ENCODE data around the gene CCDC127. TPM values are rescaled to one million over a fixed set of nuclear protein-coding genes. Genes with fewer than 3 reads are reported as not detected.

The CCDC127 gene
- total and polyA plus RNA-seq, 2 donors (not counting 3 experiments of a cell fraction or from before 2014, with no cell fraction given): 3.4 to 6.3 TPM

GRCh38 chr5:184471-184870, 33.5 kb downstream of the CCDC127 start:
- no peak overlapping the region for H3K27ac ChIP-seq (ENCODE audit: insufficient read depth, low read depth, low read length)
- no peaks in the 10 kb centered on the region for H3K79me2 ChIP-seq (ENCODE audit: control insufficient read depth, insufficient read depth, low read length)
- no peak overlapping the region for H3K4me3 ChIP-seq (replicated peaks in 1 of 3; ENCODE audit: insufficient read depth in 1 of 3, low read depth in 1 of 3, low read length in 3 of 3)
- no peaks in the 10 kb centered on the region for H3K9me1 ChIP-seq (replicated peaks; ENCODE audit: control insufficient read depth, extremely low read depth, insufficient read depth, low read length)
- H3K9ac ChIP-seq (replicated peaks; ENCODE audit: extremely low read depth, insufficient read depth, low read length): no peak overlapping the region
- no peaks in the 10 kb centered on the region for H3K36me3 ChIP-seq (ENCODE audit: control insufficient read depth in 2 of 2, extremely low read depth in 1 of 2, insufficient read depth in 2 of 2, low read length in 2 of 2)
- H3K9me3 ChIP-seq (replicated peaks; ENCODE audit: control insufficient read depth, insufficient read depth, low read length): no peaks in the 10 kb centered on the region
- H3K4me2 ChIP-seq (ENCODE audit: insufficient read depth, low read length): no peak overlapping the region
- DNase-seq (ENCODE audit: low read depth, low spot score): no peak
- H4K20me1 ChIP-seq (replicated peaks; ENCODE audit: control insufficient read depth, extremely low read depth, insufficient read depth, low read length): no peaks in the 10 kb centered on the region
- dilution Hi-C loops (cut with MboI; ENCODE audit: extremely low pct_ligation_motif_present, low sequenced_read_pairs): no loop called here
- no peaks in the 10 kb centered on the region for H3K4me1 ChIP-seq (ENCODE audit: control insufficient read depth, extremely low read depth, insufficient read depth, low read length)
- FAIRE-seq: no peak
- BruUV-seq (replicated peaks): no TSS peak
- ChIA-PET POLR2A (no interaction called here), CTCF (no interaction called here)
- intact Hi-C loops (cut with micrococcal nuclease): no loop called here
- H3K27me3 ChIP-seq (ENCODE audit: control insufficient read depth in 2 of 2, insufficient read depth in 2 of 2, low read length in 2 of 2): peaks cover 3 to 6% of the 10 kb centered on the region in 2 experiments
- H2AFZ ChIP-seq (ENCODE audit: low read depth, low read length): no peak overlapping the region
- TF ChIP-seq CTCF (IDR thresholded peaks at IDR 0.05; ENCODE audit: extremely low read depth in 1 of 2, insufficient read depth in 1 of 2, low read depth in 1 of 2, low read length in 2 of 2) (no peak), FOS (IDR thresholded peaks at IDR 0.05; ENCODE audit: borderline replicate concordance, insufficient read depth, low read length) (no peak), POLR2A (IDR thresholded peaks at IDR 0.05; ENCODE audit: low read depth, low read length) (no peak), JUN (IDR thresholded peaks at IDR 0.05; ENCODE audit: borderline replicate concordance, insufficient read depth, insufficient read length, low read depth) (no peak), POLR2AphosphoS5 (IDR thresholded peaks at IDR 0.05; ENCODE audit: insufficient read depth, low read depth, low read length) (no peak), MAX (IDR thresholded peaks at IDR 0.05; ENCODE audit: insufficient read depth, insufficient read length) (no peak), MYC (IDR thresholded peaks at IDR 0.05; ENCODE audit: low read depth, low read length) (no peak), GATA2 (IDR thresholded peaks at IDR 0.05; ENCODE audit: insufficient read depth, insufficient read length, low read depth, low read length) (no peak), EZH2 (IDR thresholded peaks at IDR 0.05; ENCODE audit: borderline replicate concordance, low read depth, low read length, severe bottlenecking) (no peak)

Measured in endothelial cell of umbilical vein (primary cell).